ENCODE measurements around the gene FKBP9.
"Not testable (repeated sequence)": the region's sequence is repeated elsewhere in the genome, so short reads cannot be mapped to it uniquely, and the experiment has no call there.

The FKBP9 gene

DNA sequence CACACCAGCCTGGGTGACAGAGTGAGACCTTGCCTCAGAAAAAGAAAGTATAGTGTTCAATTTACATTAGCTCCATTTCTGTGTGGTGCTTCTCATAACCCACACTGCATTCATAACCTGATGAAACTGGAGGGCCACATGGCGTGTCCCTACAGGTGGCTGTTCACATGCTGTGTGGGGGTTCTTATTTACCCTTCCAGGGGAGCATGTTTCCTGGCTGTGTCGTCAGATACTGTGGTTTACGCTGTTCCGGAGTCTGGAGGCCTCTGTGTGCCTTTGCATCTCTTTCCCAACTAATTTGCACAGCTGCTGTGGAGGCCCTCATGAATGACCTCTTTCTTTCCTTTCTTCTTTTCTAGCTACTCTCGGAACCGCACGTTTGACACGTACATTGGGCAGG is 30.9 kb downstream of the FKBP9 start:
- H3K4me1 ChIP-seq (ENCODE audit: control insufficient read depth, insufficient read depth, low read length); H3K9me3 ChIP-seq (ENCODE audit: control insufficient read depth, insufficient read depth, low read length); H3K36me3 ChIP-seq (ENCODE audit: control insufficient read depth, insufficient read depth, low read length); H3K27ac ChIP-seq (ENCODE audit: low read length); DNase-seq (ENCODE audit: low read depth, low spot score); H3K4me3 ChIP-seq (ENCODE audit: low read length); H3K27me3 ChIP-seq (ENCODE audit: control insufficient read depth, insufficient read depth, low read length): not testable (repeated sequence)
- WGBS (ENCODE audit: insufficient coverage, insufficient read length), result no CpG with 5 or more reads among the region's 8 CpGs

DNA sequence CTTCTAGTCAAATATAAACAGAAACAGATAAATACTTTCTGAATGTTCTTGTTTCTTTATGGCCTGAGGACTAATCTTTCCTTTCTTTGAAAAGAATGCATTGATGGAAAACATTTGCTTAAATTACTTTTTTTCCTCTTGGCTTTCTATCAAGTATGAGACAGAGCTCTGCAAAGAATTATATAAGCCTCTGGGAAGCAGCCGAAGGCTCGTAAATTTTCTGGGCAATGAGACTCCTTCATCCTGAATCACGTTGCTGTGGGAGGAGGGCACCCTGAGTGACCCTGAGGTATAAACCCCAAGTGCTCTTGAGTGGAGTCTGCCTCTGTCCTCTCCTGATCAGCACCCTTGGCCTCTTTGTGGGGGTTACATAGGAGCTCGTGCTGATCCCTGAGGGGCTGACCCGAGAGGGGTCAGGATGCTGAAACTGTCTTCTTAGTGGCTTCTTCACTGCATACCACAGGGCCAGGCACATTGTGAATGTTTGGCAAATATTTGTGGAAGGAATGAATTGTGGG is 33.9 kb downstream of the FKBP9 start:
- H3K9me3 ChIP-seq (ENCODE audit: control insufficient read depth, insufficient read depth, low read length); H3K36me3 ChIP-seq (ENCODE audit: control insufficient read depth, insufficient read depth, low read length); H3K27me3 ChIP-seq (ENCODE audit: control insufficient read depth, insufficient read depth, low read length); H3K4me3 ChIP-seq (ENCODE audit: low read length); DNase-seq (ENCODE audit: low read depth, low spot score); H3K4me1 ChIP-seq (ENCODE audit: control insufficient read depth, insufficient read depth, low read length); H3K27ac ChIP-seq (ENCODE audit: low read length): not testable (repeated sequence)
- WGBS (ENCODE audit: insufficient coverage, insufficient read length), result no CpG with 5 or more reads among the region's 5 CpGs

DNA sequence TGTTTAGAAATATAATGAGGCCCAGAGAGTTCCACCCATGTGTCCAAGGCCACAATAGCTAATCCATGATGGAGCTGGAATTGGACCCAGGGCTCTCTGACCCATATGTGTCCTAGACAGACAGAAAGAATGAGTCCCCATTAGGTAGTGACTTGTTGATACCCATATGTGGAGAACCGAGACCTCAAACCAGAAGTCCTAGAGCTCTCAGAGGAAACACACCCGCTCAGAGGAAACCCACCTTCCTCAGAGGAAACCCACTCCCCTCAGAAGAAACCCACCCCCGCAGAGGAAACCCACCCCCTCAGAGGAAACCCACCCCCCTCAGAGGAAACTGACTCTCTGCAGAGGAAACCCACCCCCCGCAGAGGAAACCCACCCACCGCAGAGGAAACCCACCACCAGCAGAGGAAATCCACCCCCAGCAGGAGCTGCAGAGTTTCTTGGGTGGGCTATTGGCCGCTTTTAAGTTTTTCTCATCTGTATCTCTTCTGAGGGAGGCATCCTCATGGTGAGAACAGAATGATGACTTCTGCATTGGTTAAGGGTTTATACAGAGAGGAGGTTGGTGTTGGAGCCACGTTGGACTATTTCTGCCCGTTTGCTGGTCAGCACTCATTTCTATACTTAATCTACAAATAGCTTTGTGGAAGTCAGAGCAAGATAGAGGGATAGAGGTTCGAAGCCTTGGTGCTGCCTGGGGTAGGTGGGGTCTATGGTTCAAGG is 34.9 kb downstream of the FKBP9 start:
- DNase-seq (ENCODE audit: low read depth, low spot score); H3K4me1 ChIP-seq (ENCODE audit: control insufficient read depth, insufficient read depth, low read length); H3K27ac ChIP-seq (ENCODE audit: low read length); H3K4me3 ChIP-seq (ENCODE audit: low read length); H3K27me3 ChIP-seq (ENCODE audit: control insufficient read depth, insufficient read depth, low read length); H3K9me3 ChIP-seq (ENCODE audit: control insufficient read depth, insufficient read depth, low read length); H3K36me3 ChIP-seq (ENCODE audit: control insufficient read depth, insufficient read depth, low read length): not testable (repeated sequence)
- WGBS (ENCODE audit: insufficient coverage, insufficient read length), result no CpG with 5 or more reads among the region's 9 CpGs

DNA sequence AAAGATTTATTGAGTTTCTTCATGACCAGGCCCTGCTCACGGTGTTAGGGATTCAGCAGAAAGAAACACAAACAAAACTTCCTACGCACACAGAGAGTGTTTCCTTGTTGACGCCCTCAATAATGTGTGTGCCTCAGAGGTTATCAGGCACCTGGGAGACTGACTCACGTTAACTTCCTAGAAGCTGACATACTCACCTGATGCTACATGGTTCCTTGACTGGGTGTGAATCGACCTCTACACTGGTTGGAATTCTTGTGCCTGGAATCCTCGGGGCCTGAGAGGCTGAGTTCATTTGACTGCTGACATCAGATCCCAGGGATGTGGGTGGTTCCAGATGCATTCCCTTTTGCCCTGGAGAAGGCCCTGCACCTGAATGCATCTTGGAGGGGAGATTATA is 35.5 kb downstream of the FKBP9 start:
- H3K27me3 ChIP-seq (ENCODE audit: control insufficient read depth, insufficient read depth, low read length); H3K9me3 ChIP-seq (ENCODE audit: control insufficient read depth, insufficient read depth, low read length); H3K4me1 ChIP-seq (ENCODE audit: control insufficient read depth, insufficient read depth, low read length); H3K4me3 ChIP-seq (ENCODE audit: low read length); H3K27ac ChIP-seq (ENCODE audit: low read length); DNase-seq (ENCODE audit: low read depth, low spot score); H3K36me3 ChIP-seq (ENCODE audit: control insufficient read depth, insufficient read depth, low read length): not testable (repeated sequence)
- no CpG with 5 or more reads among the region's 6 CpGs for WGBS (ENCODE audit: insufficient coverage, insufficient read length)

DNA sequence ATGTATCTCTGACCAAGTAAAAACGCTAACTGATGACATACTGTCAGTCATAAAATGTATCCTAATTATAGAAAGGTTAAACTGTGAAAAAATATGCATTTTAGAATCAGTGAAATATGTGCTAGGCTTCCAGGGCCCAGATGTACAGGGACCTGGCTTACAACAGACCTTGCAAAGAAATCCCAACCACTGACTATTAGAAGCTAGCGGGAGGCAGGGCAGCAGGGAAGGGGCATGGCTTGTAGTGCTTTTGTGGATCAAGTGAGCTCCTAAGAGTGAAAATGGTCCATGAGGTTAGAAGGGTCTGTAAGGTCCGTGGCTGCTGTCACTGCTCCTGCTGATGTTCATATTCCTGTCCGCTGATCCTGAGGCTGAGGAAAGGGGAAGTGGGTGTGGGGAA is 40.7 kb downstream of the FKBP9 start:
- H3K9me3 ChIP-seq (ENCODE audit: control insufficient read depth, insufficient read depth, low read length); H3K27ac ChIP-seq (ENCODE audit: low read length); H3K36me3 ChIP-seq (ENCODE audit: control insufficient read depth, insufficient read depth, low read length); DNase-seq (ENCODE audit: low read depth, low spot score); H3K4me1 ChIP-seq (ENCODE audit: control insufficient read depth, insufficient read depth, low read length); H3K27me3 ChIP-seq (ENCODE audit: control insufficient read depth, insufficient read depth, low read length); H3K4me3 ChIP-seq (ENCODE audit: low read length): not testable (repeated sequence)
- WGBS (ENCODE audit: insufficient coverage, insufficient read length), result no CpG with 5 or more reads among the region's 4 CpGs

DNA sequence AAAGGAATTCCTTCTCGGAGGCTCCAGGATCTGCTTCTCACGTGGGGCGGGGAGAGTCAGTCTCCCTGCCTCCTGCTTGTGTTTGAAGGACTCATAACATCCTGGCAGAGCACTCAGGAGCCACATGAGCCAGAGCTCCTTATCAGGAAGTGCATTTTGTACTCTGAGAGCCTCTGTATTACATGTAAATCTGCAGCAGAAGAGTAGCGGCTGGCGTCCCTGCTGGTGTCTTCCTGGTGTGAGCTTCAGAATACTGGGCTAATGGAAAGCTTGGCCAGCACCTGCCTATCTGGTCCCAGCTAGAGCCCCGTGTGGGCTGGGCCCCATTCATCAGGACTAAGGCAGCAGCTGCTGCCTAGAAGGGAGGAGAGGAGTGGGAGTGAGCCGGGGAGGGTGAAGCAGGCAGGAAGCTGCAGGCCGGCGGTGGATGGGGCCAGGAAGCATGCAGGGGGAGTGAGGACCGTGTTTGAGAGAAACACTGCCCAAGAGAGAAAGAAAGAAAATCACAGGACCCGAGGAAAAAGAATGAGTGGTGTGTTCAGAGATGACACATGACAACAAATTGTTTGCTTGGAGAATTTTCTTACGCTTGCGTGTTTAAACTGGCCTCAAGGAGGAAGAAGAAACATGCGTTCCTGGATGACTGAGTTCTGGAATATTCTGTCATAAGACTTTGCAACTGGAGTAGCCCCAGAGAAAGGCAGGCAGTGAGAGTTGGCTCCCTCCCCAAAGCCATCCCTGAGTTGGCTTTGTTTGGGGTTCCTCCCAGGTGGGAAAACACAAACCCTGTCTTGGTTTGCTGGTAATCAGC is 41.3 kb downstream of the FKBP9 start:
- not testable (repeated sequence) for H3K9me3 ChIP-seq (ENCODE audit: control insufficient read depth, insufficient read depth, low read length); H3K4me3 ChIP-seq (ENCODE audit: low read length); H3K27me3 ChIP-seq (ENCODE audit: control insufficient read depth, insufficient read depth, low read length); H3K27ac ChIP-seq (ENCODE audit: low read length); H3K36me3 ChIP-seq (ENCODE audit: control insufficient read depth, insufficient read depth, low read length); H3K4me1 ChIP-seq (ENCODE audit: control insufficient read depth, insufficient read depth, low read length); DNase-seq (ENCODE audit: low read depth, low spot score)
- no CpG with 5 or more reads among the region's 14 CpGs for WGBS (ENCODE audit: insufficient coverage, insufficient read length)

DNA sequence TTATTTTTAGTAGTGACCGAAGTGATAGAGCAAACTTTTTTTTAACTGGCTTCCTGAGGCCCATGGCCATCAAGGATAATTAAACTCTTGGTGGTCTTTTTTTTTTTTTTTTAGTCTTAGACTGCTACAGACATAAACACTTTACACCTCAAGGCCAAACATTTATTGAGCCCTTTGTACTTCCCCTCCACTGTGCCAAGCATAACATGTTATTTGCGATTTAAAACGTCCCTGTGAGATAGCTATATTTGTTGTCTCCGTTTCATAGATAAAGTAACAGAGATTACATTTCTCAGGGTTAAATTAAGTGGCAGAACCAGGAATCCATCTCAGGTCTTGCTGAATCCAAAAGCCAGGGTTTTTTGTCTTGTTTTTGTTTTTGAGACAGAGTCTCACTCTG is 42.1 kb downstream of the FKBP9 start:
- not testable (repeated sequence) for H3K36me3 ChIP-seq (ENCODE audit: control insufficient read depth, insufficient read depth, low read length); H3K27ac ChIP-seq (ENCODE audit: low read length); H3K4me1 ChIP-seq (ENCODE audit: control insufficient read depth, insufficient read depth, low read length); DNase-seq (ENCODE audit: low read depth, low spot score); H3K4me3 ChIP-seq (ENCODE audit: low read length); H3K27me3 ChIP-seq (ENCODE audit: control insufficient read depth, insufficient read depth, low read length); H3K9me3 ChIP-seq (ENCODE audit: control insufficient read depth, insufficient read depth, low read length)
- no CpG with 5 or more reads among the region's 4 CpGs for WGBS (ENCODE audit: insufficient coverage, insufficient read length)

DNA sequence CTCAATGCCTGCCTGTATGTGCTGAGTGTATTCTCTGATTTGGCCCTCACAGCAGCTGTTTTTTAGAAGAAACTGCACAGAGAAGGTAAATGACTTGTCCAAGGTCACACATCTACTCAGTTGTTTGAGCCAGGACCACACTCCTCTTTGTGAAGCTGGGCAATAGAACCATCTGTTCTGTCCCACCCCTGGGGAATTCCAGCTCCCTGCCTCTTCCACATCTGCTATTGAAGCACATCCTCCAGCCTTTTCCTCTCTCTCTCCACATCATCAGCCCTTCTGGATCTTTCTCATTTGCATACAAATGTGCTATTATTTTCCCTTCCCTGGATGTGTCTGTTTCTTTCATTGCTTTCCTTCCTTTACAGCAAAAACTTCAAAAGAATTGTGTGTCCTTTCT is 45.9 kb downstream of the FKBP9 start:
- not testable (repeated sequence) for H3K9me3 ChIP-seq (ENCODE audit: control insufficient read depth, insufficient read depth, low read length); DNase-seq (ENCODE audit: low read depth, low spot score); H3K27ac ChIP-seq (ENCODE audit: low read length); H3K27me3 ChIP-seq (ENCODE audit: control insufficient read depth, insufficient read depth, low read length); H3K4me1 ChIP-seq (ENCODE audit: control insufficient read depth, insufficient read depth, low read length); H3K4me3 ChIP-seq (ENCODE audit: low read length); H3K36me3 ChIP-seq (ENCODE audit: control insufficient read depth, insufficient read depth, low read length)

DNA sequence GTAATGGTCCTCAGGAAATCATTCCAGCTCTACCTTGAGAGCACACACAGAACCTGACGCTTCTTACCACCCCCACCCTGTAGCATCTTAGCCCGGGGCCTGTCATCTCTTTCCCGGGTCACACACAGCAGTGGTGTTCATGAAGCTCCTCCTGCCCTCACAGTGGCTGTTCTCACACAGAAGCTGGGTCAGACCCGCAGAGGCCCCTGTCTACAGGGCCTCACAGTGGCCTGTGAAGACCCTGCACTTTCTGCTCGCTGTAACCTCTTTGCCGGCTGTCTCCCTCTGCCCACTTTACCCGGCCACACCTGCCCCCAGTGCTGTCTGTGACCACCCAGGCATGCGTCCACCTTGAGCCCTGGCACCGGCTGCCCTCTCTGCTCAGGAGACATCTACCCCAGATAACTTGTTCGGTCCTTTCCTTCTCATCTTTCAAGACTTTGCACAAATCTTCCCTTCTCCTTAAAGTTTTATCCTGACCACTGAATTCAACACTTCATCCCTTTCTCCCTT is 46.9 kb downstream of the FKBP9 start:
- DNase-seq (ENCODE audit: low read depth, low spot score); H3K27me3 ChIP-seq (ENCODE audit: control insufficient read depth, insufficient read depth, low read length); H3K27ac ChIP-seq (ENCODE audit: low read length); H3K9me3 ChIP-seq (ENCODE audit: control insufficient read depth, insufficient read depth, low read length); H3K36me3 ChIP-seq (ENCODE audit: control insufficient read depth, insufficient read depth, low read length); H3K4me1 ChIP-seq (ENCODE audit: control insufficient read depth, insufficient read depth, low read length); H3K4me3 ChIP-seq (ENCODE audit: low read length): not testable (repeated sequence)
- no CpG with 5 or more reads among the region's 10 CpGs for WGBS (ENCODE audit: insufficient coverage, insufficient read length)

DNA sequence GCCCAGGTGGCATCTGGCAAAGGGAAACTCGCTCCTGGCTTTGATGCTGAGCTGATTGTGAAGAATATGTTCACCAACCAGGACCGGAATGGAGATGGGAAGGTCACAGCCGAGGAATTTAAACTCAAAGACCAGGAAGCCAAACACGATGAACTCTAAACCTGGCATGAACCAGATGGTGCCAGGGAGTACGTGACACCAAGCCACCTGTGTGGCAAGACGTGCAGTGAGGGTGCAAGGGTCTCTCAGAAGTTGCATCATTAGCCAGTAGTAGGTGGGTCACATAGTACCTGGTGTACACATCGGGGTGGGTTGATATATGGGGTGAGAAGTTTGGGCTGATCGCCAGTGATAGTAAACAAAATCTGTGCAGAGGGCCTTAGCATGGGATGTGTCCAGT is 48.0 kb downstream of the FKBP9 start:
- not testable (repeated sequence) for H3K9me3 ChIP-seq (ENCODE audit: control insufficient read depth, insufficient read depth, low read length); DNase-seq (ENCODE audit: low read depth, low spot score)

More for the DNA sequence above, 48.0 kb downstream of the FKBP9 start:
- H3K4me1 ChIP-seq (ENCODE audit: control insufficient read depth, insufficient read depth, low read length); H3K4me3 ChIP-seq (ENCODE audit: low read length); H3K36me3 ChIP-seq (ENCODE audit: control insufficient read depth, insufficient read depth, low read length); H3K27me3 ChIP-seq (ENCODE audit: control insufficient read depth, insufficient read depth, low read length); H3K27ac ChIP-seq (ENCODE audit: low read length): not testable (repeated sequence)
- WGBS (ENCODE audit: insufficient coverage, insufficient read length), result no CpG with 5 or more reads among the region's 8 CpGs
